Measurements from ENCODE around the gene DDX42.
"Not testable (repeated sequence)": the region's sequence is repeated elsewhere in the genome, so short reads cannot be mapped to it uniquely, and the experiment has no call there.

Gene DDX42

DNA sequence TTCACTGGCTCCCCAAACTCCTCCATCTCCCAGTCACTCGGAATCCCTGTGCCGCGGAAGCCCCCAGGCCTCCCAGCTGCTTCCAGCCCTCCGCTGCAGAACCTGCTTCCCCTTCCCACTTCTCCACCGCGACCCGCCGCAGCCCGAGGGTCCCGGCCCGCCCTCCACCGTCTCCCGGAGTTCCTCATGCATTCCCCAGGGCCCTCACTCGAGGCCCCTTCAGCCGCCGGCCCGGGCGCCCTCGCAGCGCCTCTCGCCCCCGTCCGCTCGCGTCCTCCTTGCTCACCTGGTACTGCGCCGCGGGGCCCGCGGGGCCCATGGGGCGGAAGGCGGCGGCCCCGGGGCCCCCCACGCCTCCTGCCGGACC is 68.2 kb downstream of the DDX42 start:
- DNase-seq = no peak

GRCh38 chr17:63842540-63843386 is 68.8 kb downstream of the DDX42 start, which contains the start of gene SMARCD2:
SMARCD2 (minus strand) TSS chr17:63842685; CDS start chr17:63842674, 11 bp downstream.
- DNase-seq = peak; percentile 99

- DNase-seq = not testable (repeated sequence)
These were observed 69.5 kb downstream of the DDX42 start for GRCh38 chr17:63843387-63843888.

GRCh38 chr17:63843910-63844677 is 70.1 kb downstream of the DDX42 start:
- no peak for DNase-seq

DNA sequence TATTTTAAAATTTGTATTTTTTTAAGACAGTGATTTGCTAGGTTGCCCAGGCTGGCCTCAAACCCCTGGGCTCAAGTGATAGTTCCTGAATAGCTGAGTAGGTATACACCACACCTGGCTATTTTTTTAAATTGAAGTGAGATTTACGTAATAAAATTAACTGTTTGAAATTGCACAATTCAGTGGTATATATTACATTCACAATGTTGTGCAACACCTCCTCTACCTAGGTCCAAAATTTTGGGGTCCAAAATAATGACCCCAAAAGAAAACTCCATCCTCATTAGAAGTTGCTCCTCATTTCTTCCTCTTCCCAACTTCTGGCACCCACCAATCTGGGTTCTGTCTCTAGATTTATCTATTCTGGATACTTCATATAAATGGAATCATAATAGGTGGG is 71.5 kb downstream of the DDX42 start:
- no peak for DNase-seq

GRCh38 chr17:63847525-63848249 is 73.7 kb downstream of the DDX42 start:
- DNase-seq = no peak

DNA sequence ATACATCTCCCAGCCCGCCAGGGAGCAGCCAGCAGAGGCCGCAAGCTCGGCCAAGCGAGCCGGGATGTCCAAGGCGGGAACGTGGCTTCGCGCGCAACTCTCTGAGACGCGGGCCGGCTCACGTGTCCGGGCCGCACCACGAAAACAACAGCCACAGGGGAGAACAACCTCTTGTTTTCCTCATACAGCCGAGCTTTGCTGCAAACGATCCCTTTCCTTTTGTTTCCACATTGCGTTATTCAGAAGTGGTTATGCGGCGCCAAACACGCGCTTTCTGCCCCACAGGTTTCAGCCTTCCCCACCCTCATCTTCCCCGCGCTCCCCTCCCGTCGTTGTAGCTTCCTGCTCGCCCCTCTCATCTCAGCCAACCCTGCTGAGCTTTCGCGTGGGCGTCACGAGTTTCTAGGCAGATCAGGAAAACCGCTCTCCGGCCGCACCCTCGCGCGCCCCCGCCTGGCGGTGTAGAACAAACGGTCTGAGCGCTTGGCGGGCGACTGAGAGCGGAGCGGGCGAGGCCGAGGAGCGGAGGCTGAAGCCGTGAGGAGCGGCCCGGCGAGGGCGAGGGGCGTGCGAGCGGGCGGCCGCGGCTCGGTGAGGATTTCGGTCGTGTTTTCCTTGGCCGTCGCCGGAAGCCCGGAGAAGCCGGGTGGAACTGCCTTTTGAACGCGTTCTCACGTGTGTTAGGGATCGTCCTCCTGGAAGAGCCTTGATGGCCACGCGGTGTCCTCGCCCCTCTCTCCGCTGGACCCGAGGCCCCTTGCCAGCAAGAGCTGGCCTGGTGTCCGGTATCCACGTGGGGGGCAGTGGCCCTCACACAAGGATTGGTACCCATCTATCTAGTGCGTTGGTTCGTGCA is 75.1 kb downstream of the DDX42 start:
- peak; percentile 96 for DNase-seq

DNA sequence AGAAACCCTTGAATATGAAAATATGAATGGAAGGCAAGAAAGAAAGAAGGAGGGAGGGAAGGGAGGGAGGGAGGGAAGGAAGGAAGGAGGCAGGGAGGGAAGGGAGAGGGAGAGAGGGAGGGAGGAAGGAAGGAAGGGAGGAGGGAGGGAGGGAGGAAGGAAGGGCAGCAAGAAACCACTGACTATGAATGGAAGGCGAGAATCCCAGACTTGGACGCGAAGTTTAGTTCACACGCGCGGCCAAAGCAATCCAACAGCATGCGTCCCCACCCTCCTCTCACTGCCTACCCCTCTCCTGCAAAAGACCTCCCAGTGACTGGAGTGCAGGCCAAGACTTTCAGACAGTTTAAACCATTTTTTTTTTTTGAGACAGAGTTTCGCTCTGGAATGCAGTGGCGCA is 76.4 kb downstream of the DDX42 start:
- no peak for DNase-seq

- no peak for DNase-seq
These were observed 79.3 kb downstream of the DDX42 start for GRCh38 chr17:63853260-63853659.

DNA sequence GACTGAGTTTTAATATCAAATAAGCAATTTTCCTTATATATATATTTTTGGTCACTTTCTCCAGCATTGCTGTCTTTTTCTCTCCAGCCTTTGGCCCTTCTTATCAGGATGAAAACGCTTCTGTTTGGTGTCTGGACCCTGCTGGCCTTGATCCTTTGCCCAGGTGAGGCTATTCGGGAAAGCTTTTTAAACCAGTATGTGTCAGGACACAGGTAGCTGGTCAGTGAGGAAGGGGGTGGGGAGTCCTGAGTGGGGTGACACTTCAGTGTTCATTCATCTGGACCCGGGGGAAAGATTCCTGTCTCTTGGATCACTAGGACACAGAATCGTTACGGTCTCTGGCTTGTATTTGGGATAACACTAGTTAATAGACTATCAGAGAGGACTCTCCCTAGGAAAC is 80.7 kb downstream of the DDX42 start:
- DNase-seq = no peak

GRCh38 chr17:63855185-63855584 is 81.2 kb downstream of the DDX42 start:
- no peak for DNase-seq

DNA sequence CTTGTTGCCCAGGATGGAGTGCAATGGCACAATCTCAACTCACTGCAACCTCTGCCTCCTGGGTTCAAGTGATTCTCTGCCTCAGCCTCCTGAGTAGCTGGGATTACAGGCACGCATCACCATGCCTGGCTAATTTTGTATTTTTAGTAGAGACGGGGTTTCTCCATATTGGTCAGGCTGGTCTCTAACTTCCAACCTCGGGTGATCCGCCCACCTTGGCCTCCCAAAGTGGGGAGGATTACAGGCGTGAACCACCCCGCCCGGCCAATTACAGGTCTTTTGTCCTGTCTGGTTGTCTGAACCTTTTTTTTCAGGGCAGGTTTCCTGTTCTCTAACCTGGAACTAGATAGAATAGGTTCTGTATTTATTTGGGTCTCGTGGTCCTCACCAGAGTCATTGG is 82.5 kb downstream of the DDX42 start:
- not testable (repeated sequence) for DNase-seq

GRCh38 chr17:63859257-63859656 is 85.3 kb downstream of the DDX42 start:
- no peak for DNase-seq

DNA sequence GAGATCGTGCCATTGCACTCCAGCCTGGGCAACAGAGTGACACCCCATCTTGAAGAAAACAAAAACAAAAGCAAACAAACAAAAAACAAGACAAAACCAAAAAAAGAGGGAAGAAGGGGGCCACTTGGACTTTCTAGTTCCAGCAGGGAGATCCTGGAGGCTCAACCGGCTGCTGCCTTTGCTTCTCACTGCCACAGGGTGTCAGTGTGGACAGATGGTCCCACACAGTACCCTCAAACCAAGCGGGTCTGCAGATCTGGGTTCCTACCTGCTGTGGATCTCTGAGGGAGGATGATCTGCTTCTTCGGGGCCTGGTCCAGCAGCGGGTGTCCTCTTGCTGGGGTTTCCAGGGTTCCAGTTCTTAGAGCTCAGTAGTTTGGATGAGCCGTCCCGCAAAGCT is 92.7 kb downstream of the DDX42 start:
- not testable (repeated sequence) for DNase-seq
